Esophagus squamous epithelium (tissue), 4 donors: ENCODE measurements around the gene SDS.

Experiments
- POLR2A ChIP-seq, 4 donors: fragments of 450-650 bp; IDR thresholded peaks; one replicate each; pipeline ENCODE4 v1.6.1; 2017; ENCODE audit warnings: antibody characterized with exemption in 4 of 4, mild to moderate bottlenecking in 4 of 4, moderate library complexity in 3 of 4
- TF ChIP-seq, protein P1 (sequence below), 6 experiments: fragments of 450-650 bp in 4 of 6; fragments of 200-600 bp in 2 of 6; sonication (generic) in 2 of 6; IDR thresholded peaks; one replicate each; pipeline ENCODE4 v1.5.1; 2016 to 2019; ENCODE audit warnings: antibody characterized with exemption in 6 of 6, mild to moderate bottlenecking in 4 of 6, moderate library complexity in 4 of 6

- TF ChIP-seq, protein P1, sequence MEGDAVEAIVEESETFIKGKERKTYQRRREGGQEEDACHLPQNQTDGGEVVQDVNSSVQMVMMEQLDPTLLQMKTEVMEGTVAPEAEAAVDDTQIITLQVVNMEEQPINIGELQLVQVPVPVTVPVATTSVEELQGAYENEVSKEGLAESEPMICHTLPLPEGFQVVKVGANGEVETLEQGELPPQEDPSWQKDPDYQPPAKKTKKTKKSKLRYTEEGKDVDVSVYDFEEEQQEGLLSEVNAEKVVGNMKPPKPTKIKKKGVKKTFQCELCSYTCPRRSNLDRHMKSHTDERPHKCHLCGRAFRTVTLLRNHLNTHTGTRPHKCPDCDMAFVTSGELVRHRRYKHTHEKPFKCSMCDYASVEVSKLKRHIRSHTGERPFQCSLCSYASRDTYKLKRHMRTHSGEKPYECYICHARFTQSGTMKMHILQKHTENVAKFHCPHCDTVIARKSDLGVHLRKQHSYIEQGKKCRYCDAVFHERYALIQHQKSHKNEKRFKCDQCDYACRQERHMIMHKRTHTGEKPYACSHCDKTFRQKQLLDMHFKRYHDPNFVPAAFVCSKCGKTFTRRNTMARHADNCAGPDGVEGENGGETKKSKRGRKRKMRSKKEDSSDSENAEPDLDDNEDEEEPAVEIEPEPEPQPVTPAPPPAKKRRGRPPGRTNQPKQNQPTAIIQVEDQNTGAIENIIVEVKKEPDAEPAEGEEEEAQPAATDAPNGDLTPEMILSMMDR (IDR thresholded peaks at IDR 0.05) = no peak
- no peak for TF ChIP-seq POLR2A (IDR thresholded peaks at IDR 0.05)
These were observed 6.0 kb downstream of the SDS start for GRCh38 chr12:113397497-113398197.
